ENCODE data around the gene TMEM41A. TPM values are rescaled to one million over a fixed set of nuclear protein-coding genes. Genes with fewer than 3 reads are reported as not detected.

The TMEM41A gene
- total RNA-seq, 1 experiment from 2014 or later = 37.2 TPM

DNA sequence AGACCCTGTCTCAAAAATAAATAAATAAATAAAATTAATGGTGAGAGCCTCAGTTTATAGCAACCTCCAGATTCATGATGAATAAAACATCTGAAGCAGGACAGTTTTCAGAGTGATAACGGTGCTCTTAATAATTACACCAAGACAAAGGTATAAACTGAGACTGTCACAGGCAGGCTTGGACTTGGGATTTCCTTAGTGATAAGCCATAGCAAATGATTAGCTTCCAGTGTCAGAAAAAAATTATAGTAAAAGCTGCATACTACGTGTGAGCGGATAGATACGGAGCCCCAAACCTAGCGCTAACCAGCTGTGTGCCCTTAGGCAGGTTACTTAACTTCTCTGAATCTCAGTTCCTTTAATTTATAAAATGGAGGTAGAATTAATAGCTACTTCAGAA, 32.0 kb upstream of the TMEM41A start:
- no peaks in the 10 kb centered on the region for H3K27me3 ChIP-seq (ENCODE audit: insufficient read depth, low read depth)
- H3K4me1 ChIP-seq (replicated peaks; ENCODE audit: insufficient read depth) = no peaks in the 10 kb centered on the region
- peaks cover under 1% of the 10 kb centered on the region; the same call in 1 of the 2 replicates for H3K36me3 ChIP-seq (ENCODE audit: low read depth)
- CTCF ChIA-PET = no interaction called here
- no peak overlapping the region for H3K27ac ChIP-seq
- no peak overlapping the region for H3K4me3 ChIP-seq
- TF ChIP-seq EZH2 (IDR thresholded peaks at IDR 0.05; ENCODE audit: low read depth) = no peak
- TF ChIP-seq, protein P1, sequence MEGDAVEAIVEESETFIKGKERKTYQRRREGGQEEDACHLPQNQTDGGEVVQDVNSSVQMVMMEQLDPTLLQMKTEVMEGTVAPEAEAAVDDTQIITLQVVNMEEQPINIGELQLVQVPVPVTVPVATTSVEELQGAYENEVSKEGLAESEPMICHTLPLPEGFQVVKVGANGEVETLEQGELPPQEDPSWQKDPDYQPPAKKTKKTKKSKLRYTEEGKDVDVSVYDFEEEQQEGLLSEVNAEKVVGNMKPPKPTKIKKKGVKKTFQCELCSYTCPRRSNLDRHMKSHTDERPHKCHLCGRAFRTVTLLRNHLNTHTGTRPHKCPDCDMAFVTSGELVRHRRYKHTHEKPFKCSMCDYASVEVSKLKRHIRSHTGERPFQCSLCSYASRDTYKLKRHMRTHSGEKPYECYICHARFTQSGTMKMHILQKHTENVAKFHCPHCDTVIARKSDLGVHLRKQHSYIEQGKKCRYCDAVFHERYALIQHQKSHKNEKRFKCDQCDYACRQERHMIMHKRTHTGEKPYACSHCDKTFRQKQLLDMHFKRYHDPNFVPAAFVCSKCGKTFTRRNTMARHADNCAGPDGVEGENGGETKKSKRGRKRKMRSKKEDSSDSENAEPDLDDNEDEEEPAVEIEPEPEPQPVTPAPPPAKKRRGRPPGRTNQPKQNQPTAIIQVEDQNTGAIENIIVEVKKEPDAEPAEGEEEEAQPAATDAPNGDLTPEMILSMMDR (conservative IDR thresholded peaks at IDR 0.05) = no peak
- BruUV-seq (replicated peaks) = no TSS peak
- no peaks in the 10 kb centered on the region for H3K9me2 ChIP-seq (ENCODE audit: insufficient read depth)
- no peaks in the 10 kb centered on the region for H3K79me2 ChIP-seq (ENCODE audit: low read depth)
- H3K4me2 ChIP-seq = no peak overlapping the region
- no peak for DNase-seq
- H3K9me3 ChIP-seq (ENCODE audit: insufficient read depth, low read depth) = no peaks in the 10 kb centered on the region
- H4K20me1 ChIP-seq (ENCODE audit: insufficient read depth) = no peaks in the 10 kb centered on the region
- intact Hi-C loops (cut with micrococcal nuclease; ENCODE audit: unreplicated experiment) = no loop called here
- POLR2A ChIA-PET (ENCODE audit: unreplicated experiment) = interaction anchor here (0.6 kb wide), 3 partner anchors 25 to 716 kb away, joined by 3 to 6 read pairs (median 3); no protein-coding TSS in a partner anchor
- no peak overlapping the region for H2AFZ ChIP-seq
- H3F3A ChIP-seq (ENCODE audit: insufficient read depth, low read depth) = peaks cover 6% of the 10 kb centered on the region; the same call in 1 of the 2 replicates

DNA sequence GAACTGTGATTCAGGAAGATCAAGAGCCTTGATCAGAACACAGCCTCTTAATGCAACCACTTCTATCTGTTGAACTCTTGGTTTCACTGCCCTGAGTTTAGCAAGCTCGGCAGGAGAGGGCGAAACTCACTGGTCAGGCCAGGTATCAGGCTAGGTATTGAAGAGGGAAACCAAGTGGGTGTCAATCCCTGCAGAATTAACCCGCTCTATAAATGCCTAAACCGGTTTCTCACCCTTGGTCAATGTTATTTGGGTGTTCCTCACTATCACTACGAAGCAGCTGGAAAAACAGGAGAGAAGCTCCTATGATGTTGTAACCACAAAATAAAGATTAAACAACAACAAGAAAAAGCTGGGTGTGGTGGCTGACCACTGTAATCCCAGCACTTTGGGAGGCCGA, 29.7 kb upstream of the TMEM41A start:
- TF ChIP-seq, protein P1 (conservative IDR thresholded peaks at IDR 0.05) = no peak
- no peak for TF ChIP-seq EZH2 (IDR thresholded peaks at IDR 0.05; ENCODE audit: low read depth)
- ChIA-PET CTCF (no interaction called here), POLR2A (ENCODE audit: unreplicated experiment) (no interaction called here)
- H4K20me1 ChIP-seq (ENCODE audit: insufficient read depth) = no peaks in the 10 kb centered on the region
- no TSS peak for BruUV-seq (replicated peaks)
- peak overlapping the region; percentile 27 for H3K27ac ChIP-seq
- H3K9me2 ChIP-seq (ENCODE audit: insufficient read depth) = no peaks in the 10 kb centered on the region
- no peak overlapping the region for H3K4me3 ChIP-seq
- 0 out of 2 replicates have a peak, but pooled peaks cover 12% of the 10 kb centered on the region for H3K36me3 ChIP-seq (ENCODE audit: low read depth)
- H2AFZ ChIP-seq = no peak overlapping the region
- intact Hi-C loops (cut with micrococcal nuclease; ENCODE audit: unreplicated experiment) = no loop called here
- H3K4me1 ChIP-seq (replicated peaks; ENCODE audit: insufficient read depth) = no peaks in the 10 kb centered on the region
- DNase-seq = peak in 1 of 2 experiments; percentile 79
- peaks cover 6% of the 10 kb centered on the region; the same call in 1 of the 2 replicates for H3F3A ChIP-seq (ENCODE audit: insufficient read depth, low read depth)
- H3K79me2 ChIP-seq (ENCODE audit: low read depth) = no peaks in the 10 kb centered on the region
- no peaks in the 10 kb centered on the region for H3K27me3 ChIP-seq (ENCODE audit: insufficient read depth, low read depth)
- H3K4me2 ChIP-seq = no peak overlapping the region
- no peaks in the 10 kb centered on the region for H3K9me3 ChIP-seq (ENCODE audit: insufficient read depth, low read depth)

DNA sequence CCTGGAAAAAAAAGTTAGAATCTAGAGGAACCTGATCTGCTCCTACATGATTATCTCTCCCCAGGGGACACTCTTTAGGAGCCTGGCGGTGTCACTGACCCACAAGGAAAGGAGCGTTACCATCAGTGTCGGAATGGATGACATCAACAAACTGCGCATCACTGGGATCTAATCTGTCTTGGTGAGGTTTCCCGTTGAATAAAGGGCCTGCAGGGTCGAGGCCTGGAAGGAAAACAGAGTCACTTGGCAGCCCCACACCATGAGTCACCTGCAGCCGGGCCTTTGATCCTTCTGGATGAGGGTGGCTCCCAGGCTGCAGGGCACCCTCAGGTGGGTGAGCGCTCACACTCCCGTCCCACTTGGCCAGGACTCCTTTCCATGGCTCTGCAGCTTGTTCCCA, 28.5 kb upstream of the TMEM41A start:
- intact Hi-C loops (cut with micrococcal nuclease; ENCODE audit: unreplicated experiment) = no loop called here
- Histone ChIP-seq H3K4me1 (replicated peaks; ENCODE audit: insufficient read depth) (no peaks in the 10 kb centered on the region), H3K27ac (no peak overlapping the region), H3K4me3 (no peak overlapping the region), H2AFZ (no peak overlapping the region), H3K9me2 (ENCODE audit: insufficient read depth) (no peaks in the 10 kb centered on the region), H4K20me1 (ENCODE audit: insufficient read depth) (no peaks in the 10 kb centered on the region), H3K27me3 (ENCODE audit: insufficient read depth, low read depth) (no peaks in the 10 kb centered on the region), H3K4me2 (no peak overlapping the region), H3F3A (ENCODE audit: insufficient read depth, low read depth) (peaks cover 6% of the 10 kb centered on the region; the same call in 1 of the 2 replicates), H3K36me3 (ENCODE audit: low read depth) (0 out of 2 replicates have a peak, but pooled peaks cover 15% of the 10 kb centered on the region), H3K9me3 (ENCODE audit: insufficient read depth, low read depth) (no peaks in the 10 kb centered on the region), H3K79me2 (ENCODE audit: low read depth) (no peaks in the 10 kb centered on the region)
- ChIA-PET CTCF (no interaction called here), POLR2A (ENCODE audit: unreplicated experiment) (no interaction called here)
- no TSS peak for BruUV-seq (replicated peaks)
- peak in 1 of 2 experiments; percentile 47 for DNase-seq
- TF ChIP-seq, protein P1 (conservative IDR thresholded peaks at IDR 0.05) = no peak
- no peak for TF ChIP-seq EZH2 (IDR thresholded peaks at IDR 0.05; ENCODE audit: low read depth)

Measured in PC-9 (cell line).